HG02938 (cell line): ENCODE data around the gene SCIN.

Source experiments
- ATAC-seq: cut with Tn5 transposase; IDR thresholded peaks from one replicate; pipeline ENCODE4 v1.9.1; 2021; ENCODE audit warnings: mild to moderate bottlenecking, moderate library complexity; ENCODE audit not compliant: unreplicated experiment

The SCIN gene

GRCh38 chr7:12609561-12609960, 39.0 kb downstream of the SCIN start:
- ATAC-seq = no peak

GRCh38 chr7:12610899-12611298, 40.4 kb downstream of the SCIN start:
- no peak for ATAC-seq

GRCh38 chr7:12612622-12613021, 42.1 kb downstream of the SCIN start:
- no peak for ATAC-seq

GRCh38 chr7:12619461-12620069, 49.0 kb downstream of the SCIN start:
- ATAC-seq = no peak

GRCh38 chr7:12620371-12620770, 49.9 kb downstream of the SCIN start:
- ATAC-seq = no peak

- ATAC-seq = no peak
Observed at GRCh38 chr7:12623223-12623622, 52.7 kb downstream of the SCIN start.

- no peak for ATAC-seq
Observed at GRCh38 chr7:12623885-12624498, 53.5 kb downstream of the SCIN start.

GRCh38 chr7:12625836-12626235, 55.3 kb downstream of the SCIN start:
- no peak for ATAC-seq

- ATAC-seq = no peak
Observed at GRCh38 chr7:12629816-12630512, 59.4 kb downstream of the SCIN start.

GRCh38 chr7:12630513-12630819, 59.9 kb downstream of the SCIN start:
- no peak for ATAC-seq

GRCh38 chr7:12633582-12633981, 63.1 kb downstream of the SCIN start:
- no peak for ATAC-seq

- peak; percentile 73 for ATAC-seq
Observed at GRCh38 chr7:12635830-12636229, 65.3 kb downstream of the SCIN start.

- no peak for ATAC-seq
Observed at GRCh38 chr7:12637328-12637727, 66.8 kb downstream of the SCIN start.

- peak; percentile 43 for ATAC-seq
Observed at GRCh38 chr7:12637819-12638592, 67.5 kb downstream of the SCIN start.

- no peak for ATAC-seq
Observed at GRCh38 chr7:12638851-12639456, 68.4 kb downstream of the SCIN start.

- no peak for ATAC-seq
Observed at GRCh38 chr7:12640299-12641096, 70.0 kb downstream of the SCIN start.

GRCh38 chr7:12641196-12641595, 70.7 kb downstream of the SCIN start:
- no peak for ATAC-seq

- ATAC-seq = no peak
Observed at GRCh38 chr7:12642508-12642907, 72.0 kb downstream of the SCIN start.

- ATAC-seq = no peak
Observed at GRCh38 chr7:12643001-12643643, 72.6 kb downstream of the SCIN start.

GRCh38 chr7:12643644-12644043, 73.1 kb downstream of the SCIN start:
- no peak for ATAC-seq
